ENCODE results near the gene LZIC. TPM values are rescaled to one million over a fixed set of nuclear protein-coding genes. Genes with fewer than 3 reads are reported as not detected.
"Not testable (repeated sequence)": the region's sequence is repeated elsewhere in the genome, so short reads cannot be mapped to it uniquely, and the experiment has no call there.

Gene LZIC
- total RNA-seq, 4 donors from 2014 or later = 21.4 to 24.7 (median 23.0) TPM

DNA sequence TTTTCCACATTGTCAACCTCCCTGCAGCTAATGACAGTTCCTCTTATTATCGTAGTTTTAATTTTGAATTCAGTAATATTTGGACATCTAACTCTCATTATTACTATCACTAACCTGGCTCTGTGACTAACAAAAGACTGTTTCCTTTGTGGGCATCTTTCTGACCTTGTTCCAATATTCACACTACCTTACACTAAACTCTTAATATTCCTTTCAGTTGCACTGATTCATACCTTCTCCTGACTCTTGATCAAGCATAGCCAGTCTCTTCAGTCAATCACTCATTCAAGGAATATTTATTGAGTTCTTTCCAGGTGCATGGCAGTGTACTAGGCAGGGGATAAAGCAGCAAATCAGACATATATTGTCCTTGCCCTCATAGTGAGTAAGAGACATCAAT lies 25.3 kb downstream of the LZIC start:
- Histone ChIP-seq H3K27ac (no peak overlapping the region), H3K27me3 (no peaks in the 10 kb centered on the region), H3K4me3 (no peak overlapping the region), H3K36me3 (no peaks in the 10 kb centered on the region), H3K4me1 (peaks cover 0 to 14% (median 5%) of the 10 kb centered on the region in 3 donors), H3K9me3 (no peaks in the 10 kb centered on the region)
- intact Hi-C loops (cut with DNase I) = no loop called here
- DNase-seq = no peak
- WGBS, 2 donors = 84 to 86% methylated on average over 1 of the region's 1 CpG
- TF ChIP-seq POLR2A (IDR thresholded peaks at IDR 0.05) = no peak
- TF ChIP-seq, protein P1, sequence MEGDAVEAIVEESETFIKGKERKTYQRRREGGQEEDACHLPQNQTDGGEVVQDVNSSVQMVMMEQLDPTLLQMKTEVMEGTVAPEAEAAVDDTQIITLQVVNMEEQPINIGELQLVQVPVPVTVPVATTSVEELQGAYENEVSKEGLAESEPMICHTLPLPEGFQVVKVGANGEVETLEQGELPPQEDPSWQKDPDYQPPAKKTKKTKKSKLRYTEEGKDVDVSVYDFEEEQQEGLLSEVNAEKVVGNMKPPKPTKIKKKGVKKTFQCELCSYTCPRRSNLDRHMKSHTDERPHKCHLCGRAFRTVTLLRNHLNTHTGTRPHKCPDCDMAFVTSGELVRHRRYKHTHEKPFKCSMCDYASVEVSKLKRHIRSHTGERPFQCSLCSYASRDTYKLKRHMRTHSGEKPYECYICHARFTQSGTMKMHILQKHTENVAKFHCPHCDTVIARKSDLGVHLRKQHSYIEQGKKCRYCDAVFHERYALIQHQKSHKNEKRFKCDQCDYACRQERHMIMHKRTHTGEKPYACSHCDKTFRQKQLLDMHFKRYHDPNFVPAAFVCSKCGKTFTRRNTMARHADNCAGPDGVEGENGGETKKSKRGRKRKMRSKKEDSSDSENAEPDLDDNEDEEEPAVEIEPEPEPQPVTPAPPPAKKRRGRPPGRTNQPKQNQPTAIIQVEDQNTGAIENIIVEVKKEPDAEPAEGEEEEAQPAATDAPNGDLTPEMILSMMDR (IDR thresholded peaks at IDR 0.05) = no peak

DNA sequence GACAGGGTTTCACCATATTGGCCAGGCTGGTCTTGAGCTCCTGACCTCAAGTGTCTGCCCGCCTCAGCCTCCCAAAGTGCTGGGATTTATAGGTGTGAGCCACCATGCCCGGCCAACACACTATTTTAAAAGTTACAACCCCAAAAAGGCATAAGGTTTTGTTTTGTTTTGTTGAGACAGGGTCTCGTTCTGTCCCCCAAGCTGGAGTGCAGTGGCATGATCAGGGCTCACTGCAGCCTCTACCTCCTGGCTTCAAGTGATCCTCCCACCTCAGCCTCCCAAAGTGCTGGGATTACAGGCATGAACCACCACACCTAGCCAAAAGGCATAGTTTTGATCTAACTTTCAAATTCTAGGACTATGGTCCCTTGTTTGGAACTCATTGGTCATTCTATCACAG lies 25.7 kb downstream of the LZIC start:
- 89 to 91% methylated on average over 3 of the region's 3 CpGs for WGBS, 2 donors
- intact Hi-C loops (cut with DNase I); H3K36me3 ChIP-seq; H3K27ac ChIP-seq; H3K4me3 ChIP-seq; DNase-seq; H3K9me3 ChIP-seq; H3K27me3 ChIP-seq: not testable (repeated sequence)
- peaks cover 0 to 18% (median 5%) of the 10 kb centered on the region in 3 donors for H3K4me1 ChIP-seq

DNA sequence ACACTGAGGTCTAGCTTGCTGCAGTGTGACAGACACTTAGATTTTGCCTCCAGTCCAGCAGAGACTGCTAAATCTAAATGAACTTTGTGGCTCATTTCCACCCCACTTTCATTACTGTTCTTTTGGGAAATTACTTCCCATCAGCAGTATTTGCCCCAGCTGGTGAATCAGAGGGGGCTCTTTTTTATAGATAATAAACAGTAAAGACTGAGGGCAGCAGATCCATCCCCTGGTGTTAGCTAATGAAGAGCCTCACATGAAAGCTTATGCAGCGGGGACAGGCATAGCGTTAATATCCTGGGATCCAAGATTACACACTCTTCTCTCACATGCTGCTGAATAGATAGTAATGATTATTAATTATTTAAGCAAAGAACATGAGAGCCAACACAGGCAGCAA lies 26.7 kb downstream of the LZIC start:
- DNase-seq = no peak
- Histone ChIP-seq H3K27ac (no peak overlapping the region), H3K36me3 (no peaks in the 10 kb centered on the region), H3K27me3 (no peaks in the 10 kb centered on the region), H3K4me3 (no peak overlapping the region), H3K9me3 (no peaks in the 10 kb centered on the region), H3K4me1 (peaks cover 1 to 28% (median 7%) of the 10 kb centered on the region in 3 donors)
- WGBS, 2 donors = 87 to 100% methylated on average over 2 of the region's 2 CpGs
- TF ChIP-seq, protein P1 (IDR thresholded peaks at IDR 0.05) = no peak
- no peak for TF ChIP-seq POLR2A (IDR thresholded peaks at IDR 0.05)
- intact Hi-C loops (cut with DNase I) = no loop called here

DNA sequence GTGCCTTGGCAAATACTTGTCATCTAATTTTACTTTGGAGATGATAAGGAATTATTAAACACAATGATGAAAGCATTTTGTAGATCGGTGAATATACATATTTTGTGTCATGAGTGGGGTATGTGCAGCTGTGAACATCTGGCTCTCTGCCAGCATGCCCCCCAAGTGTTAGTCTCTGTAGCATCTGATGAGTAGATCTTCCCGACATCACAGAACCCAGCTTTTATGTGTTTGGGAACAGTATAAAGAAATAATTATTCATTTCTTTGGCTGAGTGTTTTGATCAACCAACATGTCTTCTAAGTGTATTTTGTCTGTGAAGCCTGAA lies 28.6 kb downstream of the LZIC start:
- no peaks in the 10 kb centered on the region for H3K27me3 ChIP-seq
- intact Hi-C loops (cut with DNase I) = no loop called here
- no peak overlapping the region for H3K27ac ChIP-seq
- H3K4me1 ChIP-seq = peaks cover 6 to 36% (median 13%) of the 10 kb centered on the region in 3 donors
- TF ChIP-seq POLR2A (IDR thresholded peaks at IDR 0.05) = no peak
- TF ChIP-seq, protein P1 (IDR thresholded peaks at IDR 0.05) = peak in 1 of 6 experiments; percentile 8
- no peak overlapping the region for H3K4me3 ChIP-seq
- H3K36me3 ChIP-seq = no peaks in the 10 kb centered on the region
- H3K9me3 ChIP-seq = no peaks in the 10 kb centered on the region
- WGBS, 2 donors = 60 to 62% methylated on average over 2 of the region's 2 CpGs
- DNase-seq = no peak

DNA sequence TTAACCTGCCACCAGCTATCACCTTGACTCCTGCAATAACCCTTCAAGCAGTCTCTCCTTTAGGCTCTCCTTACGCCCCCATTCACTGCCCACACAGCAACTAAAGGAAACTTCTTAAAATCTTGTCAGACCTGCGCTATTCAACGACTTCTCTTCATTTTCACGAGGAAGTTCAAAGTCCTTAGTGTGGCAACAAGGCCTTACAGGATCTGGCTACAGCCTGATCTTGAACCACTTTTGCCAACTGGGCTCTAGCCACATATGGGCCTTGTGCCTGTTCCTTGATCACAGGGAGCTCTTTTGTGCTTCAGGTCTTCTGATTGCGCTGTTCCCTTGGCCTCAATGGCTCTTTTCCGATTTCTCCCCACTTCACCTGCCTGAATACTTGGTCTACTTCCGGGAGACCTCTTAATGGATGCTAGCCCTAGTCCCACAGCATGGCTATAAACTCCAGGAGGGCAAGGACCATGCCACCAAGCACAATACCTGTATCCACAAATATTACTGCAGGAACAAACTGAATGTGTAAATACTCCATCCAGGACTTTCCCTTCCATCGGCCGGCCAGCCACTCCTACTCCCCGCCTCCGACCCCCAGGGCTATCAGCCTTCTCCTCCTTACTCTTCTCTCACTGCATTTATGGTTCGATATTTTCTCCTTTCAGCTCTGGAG lies 30.8 kb downstream of the LZIC start:
- Histone ChIP-seq H3K4me1 (peaks cover 20 to 57% (median 26%) of the 10 kb centered on the region in 3 donors), H3K27me3 (no peaks in the 10 kb centered on the region), H3K9me3 (no peaks in the 10 kb centered on the region), H3K4me3 (no peak overlapping the region), H3K36me3 (no peaks in the 10 kb centered on the region), H3K27ac (peak overlapping the region in 2 of 4 donors; percentile 98 to 99)
- DNase-seq = no peak
- no peak for TF ChIP-seq POLR2A (IDR thresholded peaks at IDR 0.05)
- TF ChIP-seq, protein P1 (IDR thresholded peaks at IDR 0.05) = no peak
- intact Hi-C loops (cut with DNase I) = no loop called here
- 75 to 83% methylated on average over 12 of the region's 12 CpGs for WGBS, 2 donors

All from esophagus squamous epithelium (tissue), 5 donors.